H9 (cell line): ENCODE data around the gene NKAIN2. TPM values are rescaled to one million over a fixed set of nuclear protein-coding genes. Genes with fewer than 3 reads are reported as not detected.

Source experiments
- DNase-seq: peaks from one replicate; pipeline ENCODE4 v3.0.0-alpha.2; 2017
- H2AFZ ChIP-seq: one replicate; pipeline ENCODE4 v1.6.1; 2013; ENCODE audit warnings: mild to moderate bottlenecking, low read length, control low read depth, moderate library complexity
- H2AK5ac ChIP-seq: 2 replicates; pipeline ENCODE4 v1.6.1; 2013; ENCODE audit warnings: low read length, control low read depth, mixed read lengths; ENCODE audit not compliant: insufficient read length
- H2BK120ac ChIP-seq: one replicate; pipeline ENCODE4 v1.6.1; 2013; ENCODE audit warnings: low read depth, mild to moderate bottlenecking, low read length, control low read depth, inconsistent platforms; ENCODE audit not compliant: poor library complexity, severe bottlenecking
- H2BK12ac ChIP-seq: 2 replicates; pipeline ENCODE4 v1.6.1; 2013; ENCODE audit warnings: low read length, control low read depth, mixed read lengths, low read depth; ENCODE audit not compliant: insufficient read length
- H2BK15ac ChIP-seq: 2 replicates; pipeline ENCODE4 v1.6.1; 2013; ENCODE audit warnings: low read depth, low read length, control low read depth
- H2BK20ac ChIP-seq: one replicate; pipeline ENCODE4 v1.6.1; 2013; ENCODE audit warnings: low read depth, mild to moderate bottlenecking, low read length, control low read depth, inconsistent platforms; ENCODE audit not compliant: poor library complexity, severe bottlenecking
- H2BK5ac ChIP-seq: 2 replicates; pipeline ENCODE4 v1.6.1; 2013; ENCODE audit warnings: low read length, control low read depth, mixed read lengths; ENCODE audit not compliant: insufficient read length
- H3K14ac ChIP-seq: 2 replicates; pipeline ENCODE4 v1.6.1; 2013; ENCODE audit warnings: low read length, control low read depth; ENCODE audit not compliant: insufficient read depth
- H3K18ac ChIP-seq: 2 replicates; pipeline ENCODE4 v1.6.1; 2013; ENCODE audit warnings: low read depth, mild to moderate bottlenecking, mixed read lengths, low read length, control low read depth; ENCODE audit not compliant: insufficient read length
- H3K23ac ChIP-seq: 2 replicates; pipeline ENCODE4 v1.6.1; 2013; ENCODE audit warnings: low read length, control low read depth, mixed read lengths, low read depth; ENCODE audit not compliant: insufficient read length
- H3K23me2 ChIP-seq: 2 replicates; pipeline ENCODE4 v1.6.1; 2013; ENCODE audit warnings: low read depth, mild to moderate bottlenecking, mixed read lengths, low read length, control low read depth; ENCODE audit not compliant: insufficient read length, poor library complexity, severe bottlenecking
- H3K27ac ChIP-seq: 2 replicates; pipeline ENCODE4 v1.5.1; 2013; ENCODE audit warnings: low read length, control low read depth, mixed read lengths, low read depth; ENCODE audit not compliant: insufficient read length
- H3K27me3 ChIP-seq: 2 replicates; pipeline ENCODE4 v1.6.1; 2013; ENCODE audit warnings: low read length, control low read depth, inconsistent platforms; ENCODE audit not compliant: insufficient read depth
- H3K4ac ChIP-seq: 2 replicates; pipeline ENCODE4 v1.6.1; 2013; ENCODE audit warnings: low read depth, mild to moderate bottlenecking, control low read depth, inconsistent platforms, low read length, moderate library complexity
- H3K4me1 ChIP-seq: 2 replicates; pipeline ENCODE4 v1.6.1; 2013; ENCODE audit warnings: low read length, control low read depth, inconsistent platforms; ENCODE audit not compliant: insufficient read depth
- H3K4me2 ChIP-seq: 2 replicates; pipeline ENCODE4 v1.6.1; 2013; ENCODE audit warnings: low read length, control low read depth, mixed read lengths; ENCODE audit not compliant: insufficient read length, insufficient read depth
- H3K56ac ChIP-seq: 2 replicates; pipeline ENCODE4 v1.6.1; 2013; ENCODE audit warnings: low read depth, mild to moderate bottlenecking, mixed read lengths, low read length, control low read depth; ENCODE audit not compliant: insufficient read length
- H3K79me1 ChIP-seq: 2 replicates; pipeline ENCODE4 v1.6.1; 2013; ENCODE audit warnings: low read depth, mild to moderate bottlenecking, moderate library complexity, low read length, control low read depth, inconsistent platforms; ENCODE audit not compliant: insufficient read depth, poor library complexity, severe bottlenecking
- H3K79me2 ChIP-seq: 2 replicates; pipeline ENCODE4 v1.6.1; 2013; ENCODE audit warnings: low read length, control low read depth, inconsistent platforms; ENCODE audit not compliant: insufficient read depth
- H3K9ac ChIP-seq: 2 replicates; pipeline ENCODE4 v1.6.1; 2013; ENCODE audit warnings: low read length, control low read depth, mixed read lengths; ENCODE audit not compliant: insufficient read length; ENCODE audit errors: extremely low read depth
- H3K9me3 ChIP-seq: one replicate; pipeline ENCODE4 v1.6.1; 2013; ENCODE audit warnings: low read depth, low read length, inconsistent platforms; ENCODE audit not compliant: control insufficient read depth
- H3T11ph ChIP-seq: one replicate; pipeline ENCODE4 v1.6.1; 2013; ENCODE audit warnings: mild to moderate bottlenecking, low read length, control low read depth, inconsistent platforms
- H4K20me1 ChIP-seq: one replicate; pipeline ENCODE4 v1.6.1; 2013; ENCODE audit not compliant: control insufficient read depth, insufficient read length, insufficient read depth
- H4K5ac ChIP-seq: 2 replicates; pipeline ENCODE4 v1.6.1; 2013; ENCODE audit warnings: low read depth, mild to moderate bottlenecking, mixed read lengths, low read length, control low read depth; ENCODE audit not compliant: insufficient read length
- H4K8ac ChIP-seq: replicated peaks from 2 replicates; pipeline ENCODE4 v1.6.1; 2013; ENCODE audit warnings: low read length, control low read depth, mixed read lengths, low read depth; ENCODE audit not compliant: insufficient read length
- H4K91ac ChIP-seq: 2 replicates; pipeline ENCODE4 v1.6.1; 2013; ENCODE audit warnings: low read depth, mild to moderate bottlenecking, moderate library complexity, mixed read lengths, low read length, control low read depth; ENCODE audit not compliant: insufficient read length
- H3K27ac Mint-ChIP-seq, 3 experiments: 2 replicates in 2 of 3; 3 replicates in 1 of 3; pipeline ENCODE4 v1.8.0; 2020 to 2021; ENCODE audit warnings: mixed read lengths in 3 of 3, mild to moderate bottlenecking in 1 of 3, moderate library complexity in 1 of 3
- H3K27me3 Mint-ChIP-seq: 2 replicates; pipeline ENCODE4 v1.8.0; 2021; ENCODE audit warnings: low read depth, mild to moderate bottlenecking, moderate library complexity, mixed read lengths
- H3K36me3 Mint-ChIP-seq, 3 experiments: 2 replicates in 2 of 3; 3 replicates in 1 of 3; pipeline ENCODE4 v1.8.0; 2020 to 2021; ENCODE audit warnings: low read depth in 3 of 3, mixed read lengths in 3 of 3; ENCODE audit not compliant: insufficient read depth in 1 of 3
- H3K4me1 Mint-ChIP-seq, 2 experiments: 2 replicates each; pipeline ENCODE4 v1.8.0; 2020; ENCODE audit warnings: mixed read lengths in 2 of 2
- H3K4me3 Mint-ChIP-seq, 2 experiments: 2 replicates in 1 of 2; 3 replicates in 1 of 2; pipeline ENCODE4 v1.8.0; 2020 to 2021; ENCODE audit warnings: mild to moderate bottlenecking in 2 of 2, mixed read lengths in 2 of 2, moderate library complexity in 1 of 2
- H3K9me3 Mint-ChIP-seq, 2 experiments: 2 replicates in 1 of 2; 3 replicates in 1 of 2; pipeline ENCODE4 v1.8.0; 2020; ENCODE audit warnings: mild to moderate bottlenecking in 2 of 2, mixed read lengths in 2 of 2, moderate library complexity in 1 of 2
- WGBS: extraction: QIAGEN DNeasy Blood & Tissue Kit; methylation state at CpG from one replicate; pipeline ENCODE4 v1.1.7; 2013; ENCODE audit warnings: missing lambda C conversion rate, low lambda C conversion rate, mixed read lengths; ENCODE audit not compliant: insufficient read length; ENCODE audit errors: extremely low coverage; 5-methylcytosine and 5-hydroxymethylcytosine counted together
- total RNA-seq: library from RNA; stranded (reverse); gene quantifications from 2 replicates; pipeline ENCODE4 v1.2.1, GENCODE V29; 2021
- TF ChIP-seq, protein P1 (sequence below): fragments of 200-600 bp; sonication (generic); conservative IDR thresholded peaks from 3 replicates; pipeline ENCODE4 v1.8.0; 2021; ENCODE audit warnings: antibody characterized with exemption, mild to moderate bottlenecking

The NKAIN2 gene
- total RNA-seq, 1 experiment from 2014 or later: 0.17 TPM

DNA sequence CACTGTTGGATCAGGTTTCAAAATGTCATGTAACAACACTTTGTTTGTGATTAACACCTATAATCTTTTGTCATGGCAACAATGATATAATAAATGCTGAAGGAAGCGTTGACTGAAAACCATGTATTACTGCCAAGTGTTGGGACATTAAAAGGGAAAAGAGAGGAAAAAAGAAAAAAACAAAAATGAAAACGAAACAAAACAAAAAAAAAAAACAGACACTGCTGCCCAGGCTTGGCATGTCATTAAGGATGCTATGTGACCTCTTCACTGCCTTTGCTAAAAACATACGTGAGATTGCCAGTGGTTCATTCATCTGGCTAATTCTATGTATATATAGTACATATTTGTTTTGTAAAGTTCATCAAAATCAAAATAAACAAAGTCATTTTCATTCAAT, 641.9 kb downstream of the NKAIN2 start:
- Histone ChIP-seq H3K4ac (no peak overlapping the region), H2BK15ac (no peak overlapping the region), H3K79me1 (no peaks in the 10 kb centered on the region), H3K27me3 (no peaks in the 10 kb centered on the region), H3K18ac (no peak overlapping the region), H3K56ac (no peak overlapping the region), H3K4me1 (no peaks in the 10 kb centered on the region), H3T11ph (no peak overlapping the region), H3K9ac (no peak overlapping the region), H2BK20ac (no peak overlapping the region), H2BK12ac (no peak overlapping the region), H2BK5ac (no peak overlapping the region), H4K91ac (no peak overlapping the region), H3K4me2 (no peak overlapping the region), H4K8ac (no peak overlapping the region), H3K23ac (no peak overlapping the region), H3K79me2 (no peaks in the 10 kb centered on the region), H2AK5ac (no peak overlapping the region), H3K14ac (no peak overlapping the region), H2BK120ac (no peak overlapping the region), H3K23me2 (no peaks in the 10 kb centered on the region), H3K27ac (no peak overlapping the region), H2AFZ (no peak overlapping the region), H4K5ac (no peak overlapping the region), H3K9me3 (no peaks in the 10 kb centered on the region), H4K20me1 (no peaks in the 10 kb centered on the region)
- H3K4me1 Mint-ChIP-seq: no peaks in the 10 kb centered on the region
- H3K27ac Mint-ChIP-seq: no peak overlapping the region
- DNase-seq: no peak
- no peaks in the 10 kb centered on the region for H3K27me3 Mint-ChIP-seq
- TF ChIP-seq, protein P1, sequence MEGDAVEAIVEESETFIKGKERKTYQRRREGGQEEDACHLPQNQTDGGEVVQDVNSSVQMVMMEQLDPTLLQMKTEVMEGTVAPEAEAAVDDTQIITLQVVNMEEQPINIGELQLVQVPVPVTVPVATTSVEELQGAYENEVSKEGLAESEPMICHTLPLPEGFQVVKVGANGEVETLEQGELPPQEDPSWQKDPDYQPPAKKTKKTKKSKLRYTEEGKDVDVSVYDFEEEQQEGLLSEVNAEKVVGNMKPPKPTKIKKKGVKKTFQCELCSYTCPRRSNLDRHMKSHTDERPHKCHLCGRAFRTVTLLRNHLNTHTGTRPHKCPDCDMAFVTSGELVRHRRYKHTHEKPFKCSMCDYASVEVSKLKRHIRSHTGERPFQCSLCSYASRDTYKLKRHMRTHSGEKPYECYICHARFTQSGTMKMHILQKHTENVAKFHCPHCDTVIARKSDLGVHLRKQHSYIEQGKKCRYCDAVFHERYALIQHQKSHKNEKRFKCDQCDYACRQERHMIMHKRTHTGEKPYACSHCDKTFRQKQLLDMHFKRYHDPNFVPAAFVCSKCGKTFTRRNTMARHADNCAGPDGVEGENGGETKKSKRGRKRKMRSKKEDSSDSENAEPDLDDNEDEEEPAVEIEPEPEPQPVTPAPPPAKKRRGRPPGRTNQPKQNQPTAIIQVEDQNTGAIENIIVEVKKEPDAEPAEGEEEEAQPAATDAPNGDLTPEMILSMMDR: no peak
- H3K4me3 Mint-ChIP-seq: no peak overlapping the region
- WGBS: no CpG with 5 or more reads among the region's 3 CpGs
- H3K9me3 Mint-ChIP-seq: no peaks in the 10 kb centered on the region
- H3K36me3 Mint-ChIP-seq: no peaks in the 10 kb centered on the region
